Esophagus squamous epithelium (tissue), 5 donors: Measurements from ENCODE around the gene THOC5. TPM values are rescaled to one million over a fixed set of nuclear protein-coding genes. Genes with fewer than 3 reads are reported as not detected.

Source experiments
- DNase-seq: peaks from one replicate; lab custom pipeline; 2025; lab: John Stamatoyannopoulos, UW
- H3K27ac ChIP-seq, 4 donors: fragments of 200-600 bp; sonication (generic); one replicate each; pipeline ENCODE4 v1.5.1; 2016 to 2019; ENCODE audit warnings: mild to moderate bottlenecking in 1 of 4
- H3K27me3 ChIP-seq, 4 donors: fragments of 200-600 bp; sonication (generic); 1 replicate in 3 of 4; 2 replicates in 1 of 4; pipeline versions ENCODE4 v1.5.1 to v1.6.0; 2017 to 2021; ENCODE audit warnings: antibody characterized with exemption in 1 of 4
- H3K36me3 ChIP-seq, 3 donors: fragments of 200-600 bp; sonication (generic); one replicate each; pipeline ENCODE4 v1.5.1; 2016 to 2019
- H3K4me1 ChIP-seq, 3 donors: fragments of 200-600 bp; sonication (generic); one replicate each; pipeline ENCODE4 v1.5.1; 2017 to 2019
- H3K4me3 ChIP-seq, 4 donors: fragments of 200-600 bp; sonication (generic); 1 replicate in 3 of 4; 2 replicates in 1 of 4; pipeline ENCODE4 v1.5.1; 2016 to 2019; ENCODE audit warnings: mild to moderate bottlenecking in 2 of 4, moderate library complexity in 1 of 4
- H3K9me3 ChIP-seq, 3 donors: fragments of 200-600 bp; sonication (generic); one replicate each; pipeline ENCODE4 v1.5.1; 2016 to 2019
- POLR2A ChIP-seq, 4 donors: fragments of 450-650 bp; IDR thresholded peaks; one replicate each; pipeline ENCODE4 v1.6.1; 2017; ENCODE audit warnings: antibody characterized with exemption in 4 of 4, mild to moderate bottlenecking in 4 of 4, moderate library complexity in 3 of 4
- WGBS, 2 donors: methylation state at CpG; one replicate each; pipeline ENCODE4 v1.1.5; 2018; 5-methylcytosine and 5-hydroxymethylcytosine counted together
- intact Hi-C: fragments of 100-400 bp; cut with DNase I; formaldehyde crosslinking; loops from one replicate; pipeline ENCODE4 v1.15.0; 2022
- total RNA-seq, 4 donors: library from RNA; depleted of rRNA; stranded (reverse); fragments of >200 nt; gene quantifications; one replicate each; pipeline ENCODE4 v1.1.0, GENCODE V29; 2016
- TF ChIP-seq, protein P1 (sequence below), 6 experiments: fragments of 450-650 bp in 4 of 6; fragments of 200-600 bp in 2 of 6; sonication (generic) in 2 of 6; IDR thresholded peaks; one replicate each; pipeline ENCODE4 v1.5.1; 2016 to 2019; ENCODE audit warnings: antibody characterized with exemption in 6 of 6, mild to moderate bottlenecking in 4 of 6, moderate library complexity in 4 of 6
- donor health status: DM: yes; HTN: yes; CAD: no.

Gene THOC5
- total RNA-seq, 4 donors from 2014 or later, result 17.5 to 32.0 (median 25.6) TPM

DNA sequence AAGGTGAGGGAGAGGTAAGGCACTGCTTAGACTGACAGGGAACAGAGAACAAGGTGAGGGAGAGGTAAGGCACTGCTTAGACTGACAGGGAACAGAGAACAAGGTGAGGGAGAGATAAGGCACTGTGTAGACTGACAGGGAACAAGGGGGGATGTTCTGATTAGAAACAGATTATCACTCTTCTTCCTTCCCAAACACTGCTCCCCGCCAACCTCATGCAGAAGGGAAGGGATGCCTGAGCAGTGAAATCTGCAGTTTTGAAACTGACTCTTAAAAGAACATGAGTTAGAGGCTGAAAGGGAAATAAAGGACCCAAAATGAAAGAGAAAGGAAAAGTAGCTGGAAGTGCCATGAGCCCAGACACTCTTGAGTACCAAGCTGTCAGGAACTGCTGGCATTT is 43.7 kb downstream of the THOC5 start:
- no peaks in the 10 kb centered on the region for H3K4me1 ChIP-seq
- no peaks in the 10 kb centered on the region for H3K9me3 ChIP-seq
- no peak for DNase-seq
- peaks cover 7 to 99% (median 29%) of the 10 kb centered on the region in 3 donors for H3K36me3 ChIP-seq
- TF ChIP-seq, protein P1, sequence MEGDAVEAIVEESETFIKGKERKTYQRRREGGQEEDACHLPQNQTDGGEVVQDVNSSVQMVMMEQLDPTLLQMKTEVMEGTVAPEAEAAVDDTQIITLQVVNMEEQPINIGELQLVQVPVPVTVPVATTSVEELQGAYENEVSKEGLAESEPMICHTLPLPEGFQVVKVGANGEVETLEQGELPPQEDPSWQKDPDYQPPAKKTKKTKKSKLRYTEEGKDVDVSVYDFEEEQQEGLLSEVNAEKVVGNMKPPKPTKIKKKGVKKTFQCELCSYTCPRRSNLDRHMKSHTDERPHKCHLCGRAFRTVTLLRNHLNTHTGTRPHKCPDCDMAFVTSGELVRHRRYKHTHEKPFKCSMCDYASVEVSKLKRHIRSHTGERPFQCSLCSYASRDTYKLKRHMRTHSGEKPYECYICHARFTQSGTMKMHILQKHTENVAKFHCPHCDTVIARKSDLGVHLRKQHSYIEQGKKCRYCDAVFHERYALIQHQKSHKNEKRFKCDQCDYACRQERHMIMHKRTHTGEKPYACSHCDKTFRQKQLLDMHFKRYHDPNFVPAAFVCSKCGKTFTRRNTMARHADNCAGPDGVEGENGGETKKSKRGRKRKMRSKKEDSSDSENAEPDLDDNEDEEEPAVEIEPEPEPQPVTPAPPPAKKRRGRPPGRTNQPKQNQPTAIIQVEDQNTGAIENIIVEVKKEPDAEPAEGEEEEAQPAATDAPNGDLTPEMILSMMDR (IDR thresholded peaks at IDR 0.05), result no peak
- TF ChIP-seq POLR2A (IDR thresholded peaks at IDR 0.05), result no peak
- 75 to 87% methylated on average over 1 of the region's 1 CpG for WGBS, 2 donors
- H3K27ac ChIP-seq, result no peak overlapping the region
- intact Hi-C loops, result no loop called here
- H3K4me3 ChIP-seq, result no peak overlapping the region
- no peaks in the 10 kb centered on the region for H3K27me3 ChIP-seq

DNA sequence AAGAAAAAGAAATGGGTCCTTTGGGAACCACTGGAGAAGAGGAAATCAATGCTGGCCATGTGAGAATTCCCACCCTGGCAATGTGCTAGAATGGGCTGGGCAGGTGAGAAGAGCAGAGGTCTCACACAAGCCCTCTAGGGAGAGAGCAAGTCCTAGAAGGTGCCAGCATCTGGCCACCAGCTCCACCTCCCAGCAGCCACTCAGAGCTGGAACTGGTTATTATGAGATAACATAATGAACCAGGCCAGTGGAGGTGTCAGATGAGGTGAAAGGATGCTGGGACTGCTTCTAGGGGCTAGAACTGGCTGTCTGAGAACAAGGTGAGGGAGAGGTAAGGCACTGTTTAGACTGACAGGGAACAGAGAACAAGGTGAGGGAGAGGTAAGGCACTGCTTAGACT is 44.3 kb downstream of the THOC5 start:
- Histone ChIP-seq H3K9me3 (no peaks in the 10 kb centered on the region), H3K4me3 (no peak overlapping the region), H3K36me3 (peaks cover 7 to 94% (median 25%) of the 10 kb centered on the region in 3 donors), H3K27me3 (no peaks in the 10 kb centered on the region), H3K27ac (no peak overlapping the region), H3K4me1 (peaks cover 0 to under 1% (median 0%) of the 10 kb centered on the region in 3 donors)
- DNase-seq, result no peak
- intact Hi-C loops, result no loop called here
- no peak for TF ChIP-seq POLR2A (IDR thresholded peaks at IDR 0.05)
- TF ChIP-seq, protein P1 (IDR thresholded peaks at IDR 0.05), result no peak

DNA sequence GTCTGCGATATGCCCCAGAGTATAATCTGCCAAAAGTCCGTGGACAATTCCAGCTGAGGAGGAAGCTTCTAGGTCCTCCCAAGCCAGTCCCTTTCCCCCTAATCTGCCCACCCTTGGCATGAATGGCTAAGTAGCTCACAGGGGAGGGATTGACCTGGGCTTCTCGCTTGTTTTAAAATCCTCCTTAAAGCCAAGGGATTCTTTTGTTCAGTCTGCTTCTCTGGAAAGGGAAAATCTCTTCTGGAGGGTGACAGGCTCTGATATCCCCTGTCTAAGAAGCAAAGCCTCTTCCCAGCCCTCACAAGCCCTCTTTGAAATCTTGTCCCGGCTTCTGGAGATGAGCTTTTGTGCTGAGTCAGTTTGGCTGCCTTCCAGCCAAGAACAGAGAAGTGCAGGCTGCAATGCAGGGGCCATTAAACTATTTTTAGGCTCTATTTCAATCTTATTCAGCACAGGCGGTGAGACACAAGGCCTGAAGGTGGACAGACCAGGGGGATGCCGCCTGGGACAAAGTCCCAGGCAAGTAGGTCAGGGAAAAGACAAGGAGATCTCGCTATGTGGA is 49.7 kb downstream of the THOC5 start:
- intact Hi-C loops, result no loop called here
- H3K9me3 ChIP-seq, result no peaks in the 10 kb centered on the region
- H3K36me3 ChIP-seq, result peaks cover 0 to 41% (median 5%) of the 10 kb centered on the region in 3 donors
- H3K27ac ChIP-seq, result no peak overlapping the region
- peaks cover 0 to 7% (median 0%) of the 10 kb centered on the region in 3 donors for H3K4me1 ChIP-seq
- H3K4me3 ChIP-seq, result no peak overlapping the region
- no peak for DNase-seq
- WGBS, 2 donors, result 66 to 71% methylated on average over 6 to 7 of the region's 7 CpGs
- TF ChIP-seq, protein P1 (IDR thresholded peaks at IDR 0.05), result no peak
- TF ChIP-seq POLR2A (IDR thresholded peaks at IDR 0.05), result no peak
- no peaks in the 10 kb centered on the region for H3K27me3 ChIP-seq

DNA sequence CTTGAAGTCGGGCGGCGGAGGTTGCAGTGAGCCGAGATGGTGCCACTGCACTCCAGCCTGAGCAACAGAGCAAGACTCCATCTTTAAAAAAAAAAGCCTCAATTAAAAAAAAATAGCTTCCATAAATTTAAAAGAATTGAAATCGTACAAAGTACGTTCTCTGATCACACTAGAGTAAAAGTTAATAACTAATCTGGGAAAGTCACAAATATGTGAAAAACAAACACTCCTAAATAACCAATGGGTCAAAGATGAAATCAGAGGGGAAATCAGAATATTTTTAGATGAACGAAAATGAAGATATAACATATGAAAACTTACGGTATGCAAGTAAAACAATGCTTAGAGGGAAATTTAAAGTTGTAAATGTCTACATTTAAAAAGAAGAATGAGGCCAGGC is 53.7 kb downstream of the THOC5 start:
- peaks cover 0 to 3% (median 0%) of the 10 kb centered on the region in 3 donors for H3K36me3 ChIP-seq
- no peaks in the 10 kb centered on the region for H3K27me3 ChIP-seq
- no peak for TF ChIP-seq POLR2A (IDR thresholded peaks at IDR 0.05)
- TF ChIP-seq, protein P1 (IDR thresholded peaks at IDR 0.05), result no peak
- H3K9me3 ChIP-seq, result peaks cover 0 to 2% (median 2%) of the 10 kb centered on the region in 3 donors
- WGBS, 2 donors, result 94 to 96% methylated on average over 8 of the region's 8 CpGs
- DNase-seq, result no peak
- H3K4me1 ChIP-seq, result peaks cover 0 to 7% (median 0%) of the 10 kb centered on the region in 3 donors
- H3K4me3 ChIP-seq, result no peak overlapping the region
- no peak overlapping the region for H3K27ac ChIP-seq
- intact Hi-C loops, result no loop called here

DNA sequence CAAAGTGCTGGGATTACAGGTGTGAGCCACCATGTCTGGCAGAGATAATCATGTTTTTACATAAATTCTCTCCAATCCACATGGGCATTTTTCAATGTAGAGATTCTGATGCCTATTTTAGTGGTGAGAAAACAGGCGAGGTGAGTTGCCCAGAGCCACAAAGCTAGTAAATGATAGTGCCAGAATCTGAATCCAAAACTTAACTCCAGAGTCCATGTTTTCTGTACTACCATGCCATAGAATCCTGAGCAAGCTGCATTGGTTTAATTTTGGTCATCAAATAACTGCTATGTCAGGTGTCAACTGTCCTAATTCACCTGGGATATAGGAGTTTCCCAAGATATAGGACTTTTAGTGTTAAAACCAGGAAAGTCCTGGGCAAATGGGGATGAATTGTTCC is 59.9 kb downstream of the THOC5 start:
- H3K4me3 ChIP-seq, result no peak overlapping the region
- H3K9me3 ChIP-seq, result peaks cover 0 to 8% (median 5%) of the 10 kb centered on the region in 3 donors
- intact Hi-C loops, result no loop called here
- peaks cover 0 to 6% (median 0%) of the 10 kb centered on the region in 3 donors for H3K36me3 ChIP-seq
- no peak for DNase-seq
- no peaks in the 10 kb centered on the region for H3K4me1 ChIP-seq
- TF ChIP-seq, protein P1 (IDR thresholded peaks at IDR 0.05), result no peak
- no peak for TF ChIP-seq POLR2A (IDR thresholded peaks at IDR 0.05)
- no peak overlapping the region for H3K27ac ChIP-seq
- no peaks in the 10 kb centered on the region for H3K27me3 ChIP-seq
- 89 to 100% methylated on average over 1 of the region's 1 CpG for WGBS, 2 donors
